Calu3 (cell line): Measurements from ENCODE around the gene ZNF782. TPM values are rescaled to one million over a fixed set of nuclear protein-coding genes. Genes with fewer than 3 reads are reported as not detected.
A peak's percentile ranks its signal among the peaks of the same experiment; 100 is the strongest.

Experiments used
- BruUV-seq: library from RNA; stranded (reverse); fragments of 400-500 nt; replicated peaks from 2 replicates; lab custom pipeline; 2021; lab: Mats Ljungman, UMichigan
- CTCF ChIA-PET: fragments of 300-600 bp; sonication (Branson Sonifier 250); formaldehyde crosslinking; loops from one replicate; lab custom pipeline; 2022; ENCODE audit warnings: antibody characterized with exemption; lab: Charles Lee
- DNase-seq: peaks from one replicate; pipeline ENCODE4 v3.0.0; 2022
- H3K27ac Mint-ChIP-seq: one replicate; pipeline ENCODE4 v1.8.0; 2022; ENCODE audit warnings: mixed read lengths; ENCODE audit not compliant: unreplicated experiment
- H3K27me3 Mint-ChIP-seq: one replicate; pipeline ENCODE4 v1.8.0; 2022; ENCODE audit warnings: mixed read lengths; ENCODE audit not compliant: unreplicated experiment
- H3K36me3 Mint-ChIP-seq: one replicate; pipeline ENCODE4 v1.8.0; 2022; ENCODE audit warnings: mild to moderate bottlenecking, moderate library complexity, mixed read lengths; ENCODE audit not compliant: insufficient read depth, unreplicated experiment
- H3K4me1 Mint-ChIP-seq: one replicate; pipeline ENCODE4 v1.8.0; 2022; ENCODE audit warnings: mild to moderate bottlenecking, low read depth, mixed read lengths; ENCODE audit not compliant: unreplicated experiment
- H3K4me3 Mint-ChIP-seq: one replicate; pipeline ENCODE4 v1.8.0; 2022; ENCODE audit warnings: mild to moderate bottlenecking, low read depth, moderate library complexity, mixed read lengths; ENCODE audit not compliant: unreplicated experiment
- H3K9me3 Mint-ChIP-seq: one replicate; pipeline ENCODE4 v1.8.0; 2022; ENCODE audit warnings: low read depth, mixed read lengths; ENCODE audit not compliant: unreplicated experiment
- CTCF ChIP-seq: fragments of 200-600 bp; IDR thresholded peaks from one replicate; pipeline ENCODE4 v1.8.0; 2022; ENCODE audit warnings: antibody characterized with exemption; ENCODE audit not compliant: unreplicated experiment
- intact Hi-C: fragments of 100-400 bp; cut with micrococcal nuclease; formaldehyde crosslinking; loops from one replicate; pipeline ENCODE4 v1.10.0; 2022; ENCODE audit not compliant: unreplicated experiment
- total RNA-seq: library from RNA; stranded (reverse); gene quantifications from 2 replicates; pipeline ENCODE4 v1.2.3, GENCODE V29; 2022

The ZNF782 gene
- total RNA-seq, 1 experiment from 2014 or later, result 4.8 TPM

GRCh38 chr9:96858670-96859069 is 4.4 kb upstream of the ZNF782 start:
- no peaks in the 10 kb centered on the region for H3K4me1 Mint-ChIP-seq
- intact Hi-C loops, result loop anchor here (10.0 kb wide), 1 partner anchor 376 kb away; no protein-coding TSS in a partner anchor

GRCh38 chr9:96858018-96858573 is 3.8 kb upstream of the ZNF782 start:
- DNase-seq, result no peak
- TF ChIP-seq CTCF, result no peak
- Mint-ChIP-seq H3K4me1 (no peaks in the 10 kb centered on the region), H3K27me3 (no peaks in the 10 kb centered on the region), H3K9me3 (no peaks in the 10 kb centered on the region), H3K27ac (no peak overlapping the region), H3K36me3 (peaks cover 10% of the 10 kb centered on the region), H3K4me3 (no peak overlapping the region)
- intact Hi-C loops, result loop anchor here (10.0 kb wide), 1 partner anchor 377 kb away; no protein-coding TSS in a partner anchor
- CTCF ChIA-PET, result interaction anchor here (0.9 kb wide), 1 partner anchor 14 kb away, joined by 3 read pairs; no protein-coding TSS in a partner anchor
- no TSS peak for BruUV-seq

More at GRCh38 chr9:96858670-96859069, 4.4 kb upstream of the ZNF782 start:
- no peaks in the 10 kb centered on the region for H3K9me3 Mint-ChIP-seq
- H3K27ac Mint-ChIP-seq, result no peak overlapping the region
- no peak overlapping the region for H3K4me3 Mint-ChIP-seq
- no TSS peak for BruUV-seq
- DNase-seq, result no peak
- CTCF ChIA-PET, result interaction anchor here (0.9 kb wide), 1 partner anchor 14 kb away, joined by 3 read pairs; no protein-coding TSS in a partner anchor
- peaks cover 9% of the 10 kb centered on the region for H3K36me3 Mint-ChIP-seq
- TF ChIP-seq CTCF, result no peak
- no peaks in the 10 kb centered on the region for H3K27me3 Mint-ChIP-seq

GRCh38 chr9:96856363-96857286 is 2.3 kb upstream of the ZNF782 start:
- intact Hi-C loops, result loop anchor here (1.0 to 10.0 kb wide), 3 partner anchors 253 to 542 kb away; no protein-coding TSS in a partner anchor
- no peak overlapping the region for H3K27ac Mint-ChIP-seq
- no peaks in the 10 kb centered on the region for H3K27me3 Mint-ChIP-seq
- no TSS peak for BruUV-seq
- H3K9me3 Mint-ChIP-seq, result no peaks in the 10 kb centered on the region
- peak; percentile 61 for DNase-seq
- H3K36me3 Mint-ChIP-seq, result peaks cover 10% of the 10 kb centered on the region
- TF ChIP-seq CTCF, result peak; percentile 75
- no peaks in the 10 kb centered on the region for H3K4me1 Mint-ChIP-seq
- CTCF ChIA-PET, result interaction anchor here (0.6 to 1.1 kb wide), 3 partner anchors 19 to 759 kb away, joined by 3 to 6 read pairs (median 5); no protein-coding TSS in a partner anchor
- H3K4me3 Mint-ChIP-seq, result no peak overlapping the region

- no peaks in the 10 kb centered on the region for H3K4me1 Mint-ChIP-seq
- peak overlapping the region; percentile 98 for H3K4me3 Mint-ChIP-seq
- CTCF ChIA-PET, result interaction anchor here (0.9 kb wide), 1 partner anchor 30 kb away, joined by 3 read pairs; no protein-coding TSS in a partner anchor
- H3K9me3 Mint-ChIP-seq, result no peaks in the 10 kb centered on the region
- no peak for TF ChIP-seq CTCF
- no TSS peak for BruUV-seq
- intact Hi-C loops, result loop anchor here (10.0 kb wide), 1 partner anchor 380 kb away; no protein-coding TSS in a partner anchor
- peak overlapping the region; percentile 92 for H3K27ac Mint-ChIP-seq
- H3K36me3 Mint-ChIP-seq, result peaks cover 10% of the 10 kb centered on the region
- H3K27me3 Mint-ChIP-seq, result no peaks in the 10 kb centered on the region
- DNase-seq, result no peak
These were observed 448 bp upstream of the ZNF782 start for GRCh38 chr9:96854651-96855273.
